Lower leg skin (tissue), 3 donors: ENCODE results near the gene HACD1.

Experiments
- CTCF ChIP-seq, 3 donors: fragments of 450-650 bp; IDR thresholded peaks; one replicate each; pipeline ENCODE4 v1.5.1; 2016; ENCODE audit warnings: antibody characterized with exemption in 3 of 3, mild to moderate bottlenecking in 3 of 3, moderate library complexity in 2 of 3
- POLR2A ChIP-seq, 2 donors: fragments of 450-650 bp; IDR thresholded peaks; one replicate each; pipeline ENCODE4 v1.6.1; 2016 to 2017; ENCODE audit warnings: antibody characterized with exemption in 2 of 2, mild to moderate bottlenecking in 1 of 2, moderate library complexity in 1 of 2

GRCh38 chr10:17585016-17585415 lies 32.2 kb downstream of the HACD1 start:
- no peak for TF ChIP-seq CTCF (IDR thresholded peaks at IDR 0.05)
- TF ChIP-seq POLR2A (IDR thresholded peaks at IDR 0.05), result no peak
